HG02798 (cell line): ENCODE measurements around the gene CLIC5.

ENCODE experiments used
- ATAC-seq: cut with Tn5 transposase; IDR thresholded peaks from one replicate; pipeline ENCODE4 v1.9.1; 2021; ENCODE audit warnings: mild to moderate bottlenecking; ENCODE audit not compliant: unreplicated experiment, poor library complexity

CLIC5 gene

GRCh38 chr6:46039646-46040045 is 24.0 kb upstream of the CLIC5 start:
- no peak for ATAC-seq

GRCh38 chr6:46036911-46037310 is 21.3 kb upstream of the CLIC5 start:
- ATAC-seq, result no peak

GRCh38 chr6:46035242-46035641 is 19.6 kb upstream of the CLIC5 start:
- ATAC-seq, result no peak

GRCh38 chr6:46032110-46032998 is 16.7 kb upstream of the CLIC5 start:
- ATAC-seq, result no peak

- no peak for ATAC-seq
Measured at GRCh38 chr6:46029602-46030001, 13.9 kb upstream of the CLIC5 start.

GRCh38 chr6:46026307-46026706 is 10.6 kb upstream of the CLIC5 start:
- no peak for ATAC-seq

GRCh38 chr6:46025573-46025972 is 9.9 kb upstream of the CLIC5 start:
- no peak for ATAC-seq

- no peak for ATAC-seq
Measured at GRCh38 chr6:46024124-46024769, 8.6 kb upstream of the CLIC5 start.

- ATAC-seq, result no peak
Measured at GRCh38 chr6:46023216-46023915, 7.7 kb upstream of the CLIC5 start.

GRCh38 chr6:46022106-46022948 is 6.7 kb upstream of the CLIC5 start:
- no peak for ATAC-seq

- ATAC-seq, result no peak
Measured at GRCh38 chr6:46017726-46018125, 2.1 kb upstream of the CLIC5 start.

- no peak for ATAC-seq
Measured at GRCh38 chr6:46016063-46016608, 476 bp upstream of the CLIC5 start.

GRCh38 chr6:46014511-46015118 is 1.0 kb downstream of the CLIC5 start:
- no peak for ATAC-seq

GRCh38 chr6:46014046-46014445 is 1.6 kb downstream of the CLIC5 start:
- no peak for ATAC-seq

- no peak for ATAC-seq
Measured at GRCh38 chr6:46013639-46014038, 2.0 kb downstream of the CLIC5 start.

GRCh38 chr6:46012834-46013233 is 2.8 kb downstream of the CLIC5 start:
- ATAC-seq, result no peak

- peak; percentile 93 for ATAC-seq
Measured at GRCh38 chr6:46011188-46012085, 4.2 kb downstream of the CLIC5 start.

- ATAC-seq, result no peak
Measured at GRCh38 chr6:46010771-46011170, 4.9 kb downstream of the CLIC5 start.

- no peak for ATAC-seq
Measured at GRCh38 chr6:46010270-46010669, 5.4 kb downstream of the CLIC5 start.
